Right kidney (tissue), 9 donors: ENCODE results near the gene DRC3.
"Not testable (repeated sequence)": the region's sequence is repeated elsewhere in the genome, so short reads cannot be mapped to it uniquely, and the experiment has no call there.

ENCODE experiments used
- DNase-seq: peaks from one replicate; pipeline ENCODE4 v3.0.0-alpha.2; 2016
- long read RNA-seq, 8 donors: transcript quantifications; one replicate each; lab custom pipeline, GENCODE V29; 2026

Gene DRC3, protein sequence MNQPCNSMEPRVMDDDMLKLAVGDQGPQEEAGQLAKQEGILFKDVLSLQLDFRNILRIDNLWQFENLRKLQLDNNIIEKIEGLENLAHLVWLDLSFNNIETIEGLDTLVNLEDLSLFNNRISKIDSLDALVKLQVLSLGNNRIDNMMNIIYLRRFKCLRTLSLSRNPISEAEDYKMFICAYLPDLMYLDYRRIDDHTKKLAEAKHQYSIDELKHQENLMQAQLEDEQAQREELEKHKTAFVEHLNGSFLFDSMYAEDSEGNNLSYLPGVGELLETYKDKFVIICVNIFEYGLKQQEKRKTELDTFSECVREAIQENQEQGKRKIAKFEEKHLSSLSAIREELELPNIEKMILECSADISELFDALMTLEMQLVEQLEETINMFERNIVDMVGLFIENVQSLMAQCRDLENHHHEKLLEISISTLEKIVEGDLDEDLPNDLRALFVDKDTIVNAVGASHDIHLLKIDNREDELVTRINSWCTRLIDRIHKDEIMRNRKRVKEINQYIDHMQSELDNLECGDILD
- long read RNA-seq, donor 1, partial matches to known transcripts: 0 of 14 reads
- long read RNA-seq, donor 1, other reads (novel, unspliced or antisense): 14 of 14 reads
- long read RNA-seq, donor 2, partial matches to known transcripts: 0 of 1 reads
- long read RNA-seq, donor 2, other reads (novel, unspliced or antisense): 0 of 1 reads
- long read RNA-seq, donor 3: 0 reads
- long read RNA-seq, donor 4, partial matches to known transcripts: 6 of 7 reads
- long read RNA-seq, donor 4, other reads (novel, unspliced or antisense): 0 of 7 reads
- long read RNA-seq, donor 5, partial matches to known transcripts: 0 of 1 reads
- long read RNA-seq, donor 5, other reads (novel, unspliced or antisense): 0 of 1 reads
- long read RNA-seq, donor 6, partial matches to known transcripts: 0 of 9 reads
- long read RNA-seq, donor 6, other reads (novel, unspliced or antisense): 9 of 9 reads
- long read RNA-seq, donor 7: 0 reads
- long read RNA-seq, donor 8, partial matches to known transcripts: 0 of 1 reads
- long read RNA-seq, donor 8, other reads (novel, unspliced or antisense): 0 of 1 reads

DNA sequence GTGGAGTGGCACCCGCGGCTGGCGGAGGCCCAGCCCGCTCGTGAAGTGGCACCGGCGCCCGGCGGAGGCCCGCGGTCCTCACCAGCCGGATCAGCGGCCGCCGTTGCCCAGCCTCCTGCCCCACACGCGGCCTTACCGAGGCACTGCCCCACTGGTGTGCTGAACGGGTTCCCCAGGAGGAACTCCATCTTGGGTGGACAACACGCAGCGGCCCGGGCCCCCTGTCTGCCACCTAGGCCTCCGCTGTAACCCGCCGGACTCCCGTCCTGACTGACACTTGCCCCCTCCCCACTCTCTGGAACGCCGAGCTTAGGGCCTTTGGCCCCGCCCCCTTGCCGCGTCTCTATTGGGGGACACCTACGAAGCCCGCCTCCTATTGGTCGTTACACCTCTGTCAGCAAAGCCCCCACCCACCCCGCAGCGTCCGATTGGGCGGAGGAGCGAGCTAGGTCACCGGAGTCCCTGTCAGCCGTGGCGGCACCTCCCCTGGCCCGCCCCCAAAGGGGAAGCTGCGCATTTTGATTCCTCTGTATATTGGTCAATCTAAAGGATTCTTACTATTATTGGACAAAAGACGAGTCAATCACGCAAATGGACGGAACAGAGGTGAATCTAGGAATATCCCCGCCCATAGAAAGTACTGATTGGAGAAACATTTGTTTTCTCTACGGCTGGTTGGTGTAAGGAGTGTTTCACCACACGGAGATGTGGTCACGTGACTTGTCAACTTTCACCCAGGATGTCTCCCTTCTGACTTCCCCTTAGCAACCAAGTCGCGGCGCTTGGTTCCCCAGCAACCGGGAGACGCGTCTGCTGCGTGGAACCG lies at the start of gene DRC3, which contains the start of gene TOM1L2:
Gene DRC3 (plus strand): TSS at position 737 of the 826 bp plus-strand sequence. CDS start 4,737 bp downstream, outside the sequence.
Gene TOM1L2 (minus strand): TSS at position 275 of the 826 bp plus-strand sequence. CDS start 87 bp downstream, at position 188.
- DNase-seq: peak; percentile 98

DNA sequence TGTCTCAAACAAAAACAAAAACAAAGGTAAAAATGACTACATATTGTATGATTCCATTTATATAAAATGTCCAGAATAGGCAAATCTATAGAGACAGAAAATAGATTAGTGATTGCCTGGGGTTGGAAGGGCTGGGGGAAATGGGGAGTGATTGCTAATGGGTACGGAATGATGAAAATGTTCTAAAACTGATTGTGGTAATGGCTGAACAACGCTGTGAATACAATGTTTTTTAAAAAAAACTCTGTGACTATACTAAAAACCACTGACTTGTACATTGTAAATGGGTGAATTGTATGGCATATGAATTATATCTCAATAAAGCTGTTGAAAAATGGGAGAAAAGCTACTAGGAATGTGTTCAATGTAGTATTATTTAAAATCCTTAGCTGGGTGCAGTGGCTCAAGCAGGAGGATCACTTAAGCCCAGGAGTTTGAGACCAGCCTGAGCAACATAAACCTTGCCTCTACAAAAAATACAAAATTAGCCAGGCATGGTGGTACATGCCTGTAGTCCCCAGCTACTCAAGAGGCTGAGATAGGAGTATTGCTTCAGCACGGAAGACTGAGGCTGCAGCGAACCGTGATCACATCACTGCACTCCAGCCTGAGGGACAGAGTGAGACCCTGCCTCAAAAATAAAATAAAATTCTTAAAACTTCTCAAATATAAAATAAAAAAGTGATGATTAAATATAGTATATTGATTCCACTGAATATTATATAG lies 48.4 kb upstream of the DRC3 start:
- no peak for DNase-seq

DNA sequence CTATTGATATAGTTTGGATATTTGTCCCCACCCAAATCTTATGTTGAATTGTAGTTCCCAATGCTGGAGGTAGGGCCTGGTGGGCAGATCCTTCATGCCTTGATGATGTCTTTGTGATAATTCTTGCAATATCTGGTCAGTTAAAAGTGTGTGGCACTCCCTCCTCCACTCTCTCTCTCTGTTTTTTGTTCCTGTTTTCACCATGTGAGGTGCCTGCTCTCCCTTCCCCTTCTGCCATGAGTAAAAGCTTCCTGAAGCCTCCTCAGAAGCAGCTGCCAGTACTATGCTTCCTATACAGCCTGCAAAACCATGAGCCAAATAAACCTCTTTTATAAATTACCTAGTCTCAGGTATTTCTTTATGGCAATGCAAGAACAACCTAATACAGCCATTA lies 47.8 kb upstream of the DRC3 start:
- no peak for DNase-seq

DNA sequence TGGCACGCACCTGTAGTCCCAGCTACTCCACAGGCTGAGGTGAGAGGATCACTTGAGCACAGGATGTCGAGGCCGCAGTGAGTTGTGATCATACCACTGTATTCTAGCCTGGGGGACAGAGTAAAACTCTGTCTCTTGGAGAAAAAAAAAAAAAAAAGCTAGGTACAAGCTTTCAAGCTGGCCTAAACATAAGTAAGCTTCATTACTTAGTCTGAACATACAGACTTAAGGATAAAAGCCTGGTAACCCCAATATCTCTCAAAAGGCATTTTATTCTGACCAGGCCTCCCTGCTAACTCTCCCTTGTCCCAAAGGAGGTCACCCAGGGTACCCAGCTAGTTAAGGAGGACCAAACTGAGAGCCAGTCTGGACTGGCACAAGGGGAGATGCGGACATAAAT lies 46.6 kb upstream of the DRC3 start:
- DNase-seq: no peak

DNA sequence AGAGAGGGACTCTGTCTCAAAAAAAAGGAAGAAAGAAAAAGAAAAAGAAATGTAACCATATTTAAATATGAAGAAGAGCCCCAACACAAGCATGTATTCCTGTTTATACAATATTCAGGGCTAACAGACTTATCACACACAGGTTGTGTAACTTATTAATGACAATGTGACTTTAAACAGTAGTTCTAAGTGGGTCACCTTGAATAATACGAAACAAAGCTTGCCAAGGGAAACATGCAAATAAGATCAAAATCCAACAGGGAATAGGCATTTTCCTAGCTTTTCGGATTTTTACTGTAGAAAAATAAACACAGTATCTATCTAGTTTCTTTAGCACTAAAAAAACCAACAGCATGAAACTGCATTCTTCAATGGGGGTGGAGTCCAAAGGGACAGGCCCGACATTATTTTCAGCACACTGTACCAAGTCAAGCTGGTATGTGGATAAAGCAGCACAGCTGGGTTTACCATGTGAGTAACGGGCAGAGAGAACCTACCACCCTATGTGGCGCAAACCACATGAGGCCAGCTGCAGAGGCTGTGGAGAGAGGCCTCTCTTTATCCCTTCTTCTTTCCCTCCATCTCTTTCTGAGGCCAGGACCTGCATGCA lies 45.7 kb upstream of the DRC3 start:
- DNase-seq: no peak

DNA sequence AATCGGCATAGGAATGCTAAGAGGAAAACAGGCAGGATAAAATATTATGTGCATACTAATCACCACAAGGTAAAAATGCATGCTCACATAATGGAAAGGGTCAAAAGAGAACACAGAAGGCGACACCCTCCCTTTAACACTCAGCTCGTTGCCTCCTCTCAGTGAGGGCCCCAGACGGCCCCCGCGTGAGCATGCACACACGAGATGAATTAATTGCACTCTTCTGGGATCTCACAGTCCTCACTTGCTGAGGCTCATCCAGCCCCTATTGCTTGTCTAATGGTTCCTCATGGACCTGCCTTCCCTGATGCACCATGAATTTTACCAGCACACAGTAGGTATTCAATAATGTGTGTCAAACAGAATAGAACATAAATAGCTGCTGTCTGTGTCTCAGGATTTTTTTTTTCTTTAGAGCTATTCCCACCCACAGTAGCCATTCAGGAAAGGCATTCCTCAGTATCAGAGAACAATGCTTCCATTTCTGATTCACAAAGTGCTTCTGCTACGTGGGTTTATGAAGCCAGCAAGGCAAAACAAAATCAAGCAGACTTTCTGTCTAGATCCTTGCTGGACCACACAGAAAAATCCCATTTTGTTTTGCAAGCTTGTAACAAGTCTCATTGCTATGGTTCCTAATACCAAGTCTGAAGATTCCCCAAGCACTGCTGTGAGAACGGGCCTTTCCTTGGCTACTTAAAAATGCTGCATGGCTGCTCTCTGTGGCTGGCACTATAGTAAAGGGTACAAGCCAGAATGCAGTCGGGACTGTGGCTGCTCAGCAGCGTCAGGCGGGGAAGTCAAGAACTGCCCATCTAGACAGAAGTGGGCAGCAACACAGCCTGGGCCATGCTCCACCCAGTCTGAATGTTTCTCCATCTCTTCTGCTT lies 44.0 kb upstream of the DRC3 start:
- no peak for DNase-seq

DNA sequence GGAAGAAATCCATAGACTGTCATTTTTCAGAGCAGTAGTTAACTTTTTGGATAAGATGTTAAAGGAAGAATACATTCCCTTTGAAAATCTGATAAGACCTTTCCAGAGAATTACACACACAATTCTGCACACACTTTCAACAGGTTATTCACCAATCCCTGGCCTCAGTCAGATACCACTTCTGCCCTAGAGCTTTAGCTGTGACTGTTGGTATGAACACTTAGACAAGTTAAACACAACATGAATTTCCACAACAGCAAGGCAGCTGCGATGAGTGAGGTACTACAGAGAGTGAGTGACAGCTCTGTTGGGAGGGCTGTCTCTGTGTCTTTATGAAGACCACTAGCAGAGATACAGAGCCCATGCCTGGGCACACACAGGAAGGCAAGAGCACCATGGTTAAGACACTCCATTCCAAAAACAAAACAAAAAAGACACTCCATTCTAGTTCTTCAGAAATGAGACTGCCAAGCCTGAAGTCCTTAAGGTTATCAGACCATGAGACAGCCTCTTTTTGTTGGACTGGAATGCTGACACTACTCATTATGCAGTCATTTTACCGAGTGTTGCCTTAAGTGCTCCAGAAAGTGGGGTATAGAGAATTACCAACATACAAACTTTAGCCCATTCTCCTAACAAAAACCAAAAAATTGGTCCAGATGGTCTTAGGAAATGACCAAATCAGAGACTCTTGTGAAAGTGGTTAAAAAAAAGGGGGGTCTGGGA lies 42.8 kb upstream of the DRC3 start:
- DNase-seq: no peak

DNA sequence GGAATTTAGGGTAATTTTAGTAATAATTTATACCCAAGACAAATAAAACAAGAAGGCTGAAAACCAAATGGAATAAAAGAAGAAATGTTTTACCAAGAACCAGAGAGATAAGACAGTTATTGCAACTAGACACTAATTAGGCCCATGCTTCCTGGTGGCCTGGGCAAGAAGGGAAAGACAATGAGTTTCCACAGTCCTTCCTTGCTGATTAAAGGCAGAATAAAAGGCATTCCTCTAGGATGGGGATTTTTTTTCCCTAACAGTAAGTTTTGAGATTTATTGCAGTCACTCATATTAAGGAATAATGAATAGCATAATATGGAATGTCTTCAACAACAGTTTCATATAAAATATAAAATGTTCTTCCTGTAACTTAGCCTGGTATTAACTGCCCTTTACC lies 42.0 kb upstream of the DRC3 start:
- no peak for DNase-seq

DNA sequence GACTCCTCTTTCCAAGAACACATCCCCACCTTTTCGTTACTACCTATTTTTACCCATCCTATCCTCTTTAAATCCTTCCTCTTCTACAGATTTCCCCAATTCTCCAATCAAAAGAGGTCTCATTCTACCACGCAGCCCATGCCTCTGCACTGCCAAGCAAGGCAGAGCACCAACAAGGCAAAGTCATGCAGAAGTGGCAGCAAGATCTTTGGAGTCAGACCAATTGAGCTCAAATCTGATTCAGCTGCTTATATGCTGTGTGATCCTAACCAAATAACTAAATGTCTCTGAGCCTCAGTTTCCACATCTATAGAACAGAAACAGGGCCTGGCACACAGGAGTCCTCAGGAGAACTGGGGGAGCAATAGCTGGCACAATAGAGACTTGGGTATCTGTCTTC lies 41.5 kb upstream of the DRC3 start:
- DNase-seq: no peak

DNA sequence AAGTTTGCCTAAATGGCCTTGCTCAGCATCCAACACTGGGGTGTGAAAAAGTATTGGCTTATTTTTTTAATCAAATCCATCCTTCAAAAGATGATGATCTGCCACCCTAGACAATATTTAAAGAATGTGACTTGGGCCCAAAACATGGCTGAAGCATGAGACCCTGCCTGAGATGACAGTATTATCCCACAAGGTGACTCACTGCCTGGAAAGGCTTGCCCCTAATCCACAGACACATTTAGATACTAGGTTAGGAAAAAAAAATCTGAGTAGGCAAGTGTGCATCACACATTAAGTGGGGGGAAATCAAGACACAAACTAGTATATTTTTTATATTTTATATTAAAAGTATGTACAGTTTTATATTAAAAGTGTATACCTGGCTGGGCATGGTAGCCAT lies 38.9 kb upstream of the DRC3 start:
- DNase-seq: no peak

DNA sequence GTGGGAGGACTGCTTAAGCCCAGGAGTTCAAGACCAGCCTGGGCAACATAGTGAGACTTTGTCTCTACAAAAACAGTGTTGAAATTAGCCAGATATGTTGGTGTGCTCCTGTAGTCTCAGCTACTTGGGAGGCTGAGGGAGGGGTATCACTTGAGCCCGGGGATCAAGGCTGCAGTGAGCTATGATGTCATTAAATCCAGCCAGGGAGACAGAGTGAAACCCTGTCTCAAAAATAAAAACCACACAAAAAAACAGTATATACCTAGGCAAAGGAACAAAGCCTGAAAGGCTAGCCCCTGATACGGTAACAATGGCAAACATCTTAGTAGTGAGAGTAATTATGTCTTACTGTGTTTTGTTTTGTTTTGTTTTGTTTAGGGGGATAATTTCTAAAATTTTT lies 38.4 kb upstream of the DRC3 start:
- DNase-seq: no peak

DNA sequence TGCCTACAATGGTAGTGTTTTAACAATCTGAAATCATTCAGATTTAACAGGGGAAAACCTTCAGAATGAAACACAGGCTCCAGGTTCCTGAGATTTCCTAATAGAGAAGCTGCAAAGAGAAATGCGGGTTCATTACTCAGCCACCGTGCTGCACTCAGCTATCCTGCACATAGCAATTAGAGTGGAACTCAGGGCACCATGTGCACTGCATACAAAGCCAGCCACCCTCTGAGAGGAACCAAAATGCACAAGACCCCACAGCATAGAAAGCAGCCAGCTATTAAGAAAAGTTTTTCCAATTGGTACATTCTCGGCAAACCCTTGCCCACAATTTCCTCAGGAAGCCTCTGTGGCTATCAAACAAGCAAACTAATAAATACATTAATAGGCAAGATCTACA lies 37.9 kb upstream of the DRC3 start:
- DNase-seq: no peak

DNA sequence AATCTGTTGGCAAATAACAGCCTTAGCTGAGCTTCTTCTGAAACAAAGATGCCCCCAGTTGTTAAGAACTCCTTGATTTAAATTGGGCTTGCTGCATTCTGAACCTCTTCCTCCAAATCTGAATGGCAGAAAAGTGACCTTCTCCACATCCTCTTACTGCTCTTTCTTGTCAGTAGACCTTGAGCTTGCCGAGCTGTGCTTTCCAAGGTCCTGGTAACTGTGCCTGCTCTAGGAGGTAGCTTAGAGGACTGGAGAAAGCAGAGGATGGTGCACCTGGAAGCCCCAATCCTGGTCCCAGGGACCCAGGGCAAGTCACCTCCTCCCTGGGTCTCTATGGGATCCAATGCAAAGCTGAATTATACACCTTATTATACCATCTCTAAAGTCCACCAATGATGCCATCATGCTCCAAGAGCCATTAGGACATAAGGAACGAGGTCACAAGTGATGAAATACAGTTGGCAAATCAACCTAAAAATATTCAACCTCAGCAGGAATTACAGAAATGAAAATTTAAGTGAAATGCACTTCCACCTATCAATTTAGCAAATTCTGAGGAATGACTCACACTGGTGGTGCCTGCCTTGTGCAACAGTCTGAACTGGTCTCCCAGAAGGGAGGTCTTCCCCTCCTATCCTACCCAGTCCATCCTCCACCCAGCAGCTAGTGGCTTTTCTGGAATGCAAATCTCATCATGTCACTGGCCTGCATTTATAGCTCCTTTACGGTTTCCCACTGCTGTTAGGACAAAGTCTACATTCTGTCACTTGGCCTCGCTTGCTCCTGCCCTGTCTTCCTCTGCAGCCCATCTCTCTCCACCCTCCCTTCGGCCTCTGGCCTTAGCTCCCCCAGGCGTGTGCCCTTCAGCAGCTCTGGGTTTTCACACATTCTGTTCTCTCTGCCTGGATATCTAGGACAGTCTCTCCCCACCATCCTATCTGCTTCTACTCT lies 37.1 kb upstream of the DRC3 start:
- DNase-seq: no peak

DNA sequence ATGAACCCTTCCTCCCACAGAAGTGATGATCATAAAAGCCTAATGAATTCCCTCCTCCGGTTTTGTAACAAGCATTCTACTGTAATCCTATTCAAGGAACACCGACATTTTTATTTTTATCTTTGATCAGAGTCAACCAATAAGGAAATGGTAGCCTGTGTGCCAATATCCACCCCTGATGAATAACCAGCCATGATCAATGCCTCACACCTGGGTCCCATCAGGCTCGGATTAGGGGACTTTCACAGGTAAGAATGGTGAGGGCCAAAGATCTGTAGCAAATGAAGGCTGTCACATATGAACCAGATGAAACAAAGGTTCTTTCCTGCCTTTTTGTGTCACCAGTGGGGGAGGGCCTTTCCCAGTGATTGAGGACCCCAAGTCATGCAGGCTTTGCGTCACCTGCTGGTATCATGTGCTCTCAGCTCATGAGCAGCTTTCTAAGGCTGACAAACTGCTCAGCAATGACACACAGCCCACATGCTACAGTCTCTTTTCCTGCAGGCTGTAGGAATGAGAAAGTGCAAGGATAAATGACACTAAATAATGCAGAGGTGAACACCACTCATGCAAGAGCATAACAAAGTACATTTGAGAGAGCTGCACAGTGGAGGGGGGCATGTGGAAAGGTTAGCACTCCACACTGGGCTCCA lies 35.3 kb upstream of the DRC3 start:
- DNase-seq: no peak

DNA sequence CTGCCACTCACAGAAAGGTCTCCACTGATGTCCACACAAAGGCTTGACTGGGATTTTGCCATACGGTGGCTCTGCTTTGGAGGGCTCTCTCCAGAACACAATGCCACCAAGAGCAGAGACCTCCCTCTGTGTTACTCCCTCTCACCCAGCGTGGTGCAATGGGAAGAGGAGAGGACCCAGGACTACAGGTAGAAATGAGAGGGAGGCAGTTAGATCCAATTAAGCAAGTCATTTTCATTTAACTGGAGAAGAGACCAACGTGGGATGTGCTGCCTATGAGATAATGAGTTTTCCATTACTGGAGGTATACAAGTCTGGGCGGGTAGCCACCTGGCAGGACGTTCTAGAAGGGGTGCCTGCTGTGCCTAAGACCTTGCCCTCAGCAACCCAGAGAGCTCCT lies 34.7 kb upstream of the DRC3 start:
- DNase-seq: no peak

DNA sequence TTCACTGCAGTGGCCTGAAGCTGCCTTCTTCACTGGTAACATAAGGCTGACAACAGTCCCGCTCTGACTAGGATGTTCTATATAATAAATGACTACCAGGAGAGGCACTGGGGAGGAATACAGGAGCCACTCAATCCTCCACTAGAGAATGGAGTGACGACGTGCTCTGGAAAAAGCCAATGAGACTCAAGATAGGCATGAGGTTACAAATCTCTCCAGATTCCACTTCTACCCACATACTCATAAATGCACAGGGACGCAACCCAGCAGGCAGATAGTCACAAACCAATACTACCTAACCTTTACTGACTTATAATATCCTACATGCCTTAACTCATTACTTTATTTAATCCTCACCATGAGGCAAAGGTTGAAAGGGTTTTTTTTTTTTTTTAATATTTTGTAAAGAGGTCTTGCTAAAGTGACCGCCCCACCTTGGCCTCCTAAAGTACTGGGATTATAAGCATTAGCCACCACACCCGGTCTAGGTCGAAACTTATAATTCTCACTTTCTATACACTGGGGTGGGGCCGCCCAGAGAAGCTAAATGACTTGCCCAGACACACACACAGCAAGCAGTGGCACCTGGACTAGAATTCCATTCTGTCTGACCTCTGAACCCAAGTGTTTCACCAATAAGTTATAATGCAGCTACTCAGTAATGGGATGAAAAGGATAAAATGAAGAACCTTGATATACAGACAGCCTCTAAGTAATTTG lies 34.1 kb upstream of the DRC3 start:
- DNase-seq: no peak

DNA sequence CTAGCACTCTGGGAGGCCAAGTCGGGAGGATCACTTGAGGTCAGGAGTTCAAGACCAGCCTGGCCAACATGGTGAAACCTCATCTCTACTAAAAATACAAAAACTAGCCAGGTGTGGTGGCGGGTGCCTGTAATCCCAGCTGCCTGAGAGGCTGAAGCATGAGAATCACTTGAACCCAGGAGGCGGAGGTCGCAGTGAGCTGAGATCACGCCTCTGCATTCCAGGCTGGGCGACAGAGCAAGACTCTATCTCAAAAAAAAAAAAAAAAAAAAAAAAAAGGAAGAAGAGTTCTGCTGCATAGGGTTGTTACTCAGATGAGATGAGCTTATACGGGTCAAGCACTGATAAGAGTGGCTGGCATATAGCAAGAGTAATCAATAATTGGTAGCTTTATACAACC lies 32.7 kb upstream of the DRC3 start:
- DNase-seq: not testable (repeated sequence)
